HG02970 (cell line): ENCODE data around the gene SMIM21.

Experiments used
- ATAC-seq: cut with Tn5 transposase; IDR thresholded peaks from one replicate; pipeline ENCODE4 v1.9.1; 2021; ENCODE audit warnings: mild to moderate bottlenecking, moderate library complexity, moderate number of reproducible peaks; ENCODE audit not compliant: unreplicated experiment, low FRiP score

The SMIM21 gene

GRCh38 chr18:75427603-75428002 is at the start of gene SMIM21:
TSS of gene SMIM21 (minus strand) at chr18:75427703. CDS start at chr18:75427563, 140 bp downstream.
- ATAC-seq = no peak

- ATAC-seq = no peak
These were observed 47.7 kb upstream of the SMIM21 start for GRCh38 chr18:75475228-75475627.

GRCh38 chr18:75474332-75474731 is 46.8 kb upstream of the SMIM21 start:
- no peak for ATAC-seq

- no peak for ATAC-seq
These were observed 45.8 kb upstream of the SMIM21 start for GRCh38 chr18:75473316-75473715.

GRCh38 chr18:75472906-75473305 is 45.4 kb upstream of the SMIM21 start:
- no peak for ATAC-seq

GRCh38 chr18:75472396-75472795 is 44.9 kb upstream of the SMIM21 start:
- ATAC-seq = no peak

- ATAC-seq = no peak
These were observed 44.3 kb upstream of the SMIM21 start for GRCh38 chr18:75471850-75472249.

GRCh38 chr18:75467851-75468250 is 40.3 kb upstream of the SMIM21 start:
- ATAC-seq = no peak

GRCh38 chr18:75467281-75467795 is 39.8 kb upstream of the SMIM21 start:
- ATAC-seq = no peak

- no peak for ATAC-seq
These were observed 36.9 kb upstream of the SMIM21 start for GRCh38 chr18:75464356-75464755.

- ATAC-seq = no peak
These were observed 34.8 kb upstream of the SMIM21 start for GRCh38 chr18:75462178-75462832.

GRCh38 chr18:75456199-75456631 is 28.7 kb upstream of the SMIM21 start:
- ATAC-seq = no peak

GRCh38 chr18:75455249-75456198 is 28.0 kb upstream of the SMIM21 start:
- no peak for ATAC-seq

- ATAC-seq = no peak
These were observed 26.7 kb upstream of the SMIM21 start for GRCh38 chr18:75454022-75454795.

GRCh38 chr18:75450906-75451305 is 23.4 kb upstream of the SMIM21 start:
- no peak for ATAC-seq

- no peak for ATAC-seq
These were observed 14.4 kb upstream of the SMIM21 start for GRCh38 chr18:75441896-75442295.

- ATAC-seq = no peak
These were observed 11.8 kb upstream of the SMIM21 start for GRCh38 chr18:75439348-75439747.

GRCh38 chr18:75438891-75439290 is 11.4 kb upstream of the SMIM21 start:
- ATAC-seq = no peak

- ATAC-seq = no peak
These were observed 10.5 kb upstream of the SMIM21 start for GRCh38 chr18:75437979-75438378.

GRCh38 chr18:75433098-75433497 is 5.6 kb upstream of the SMIM21 start:
- ATAC-seq = no peak

- ATAC-seq = no peak
These were observed 2.5 kb upstream of the SMIM21 start for GRCh38 chr18:75429975-75430374.
